CD14-positive monocyte (primary cell): ENCODE data around the gene STX8. TPM values are rescaled to one million over a fixed set of nuclear protein-coding genes. Genes with fewer than 3 reads are reported as not detected.
"Not testable (repeated sequence)": the region's sequence is repeated elsewhere in the genome, so short reads cannot be mapped to it uniquely, and the experiment has no call there.

Experiments used
- DNase-seq, 3 donors: peaks; one replicate each; pipeline ENCODE4 v3.0.0-alpha.2; 2011 to 2022
- H2AFZ ChIP-seq: 2 replicates; pipeline ENCODE4 v1.6.0; 2012; ENCODE audit warnings: mild to moderate bottlenecking, low read depth, low read length, inconsistent platforms; ENCODE audit not compliant: insufficient read depth, poor library complexity, severe bottlenecking
- H3K27ac ChIP-seq, 2 donors: 1 replicate in 1 of 2; 2 replicates in 1 of 2; pipeline ENCODE4 v1.5.1; 2012 to 2013; ENCODE audit warnings: low read length in 2 of 2, control low read depth in 1 of 2, inconsistent platforms in 1 of 2, low read depth in 1 of 2, mild to moderate bottlenecking in 1 of 2
- H3K27me3 ChIP-seq, 2 donors: one replicate each; pipeline versions ENCODE4 v1.6.0 to v1.6.1; 2011 to 2013; ENCODE audit warnings: low read length in 2 of 2; ENCODE audit not compliant: control insufficient read depth in 2 of 2, insufficient read depth in 2 of 2
- H3K36me3 ChIP-seq, 2 donors: replicated peaks in 1 of 2; 1 replicate in 1 of 2; 2 replicates in 1 of 2; pipeline versions ENCODE4 v1.5.1 to v1.6.1; 2012 to 2013; ENCODE audit warnings: low read length in 2 of 2, control low read depth in 1 of 2, inconsistent platforms in 1 of 2, mild to moderate bottlenecking in 1 of 2; ENCODE audit not compliant: insufficient read depth in 2 of 2, control insufficient read depth in 1 of 2
- H3K4me1 ChIP-seq, 2 donors: 1 replicate in 1 of 2; 2 replicates in 1 of 2; pipeline versions ENCODE4 v1.5.1 to v1.6.1; 2012 to 2013; ENCODE audit warnings: low read length in 2 of 2, control low read depth in 1 of 2, inconsistent platforms in 1 of 2, mild to moderate bottlenecking in 1 of 2, moderate library complexity in 1 of 2; ENCODE audit not compliant: insufficient read depth in 2 of 2, control insufficient read depth in 1 of 2
- H3K4me2 ChIP-seq: replicated peaks from 2 replicates; pipeline ENCODE3; 2012; ENCODE audit warnings: low read length, moderate library complexity, mild to moderate bottlenecking; ENCODE audit not compliant: poor library complexity, severe bottlenecking; ENCODE audit errors: extremely low read depth
- H3K4me3 ChIP-seq, 3 experiments: fragments of 200-600 bp in 1 of 3; sonication (generic) in 1 of 3; replicated peaks in 1 of 3; 1 replicate in 2 of 3; 2 replicates in 1 of 3; pipeline ENCODE4 v1.5.1; 2011 to 2013; ENCODE audit warnings: low read length in 3 of 3, mild to moderate bottlenecking in 3 of 3, control low read depth in 2 of 3, low read depth in 2 of 3, inconsistent platforms in 1 of 3, moderate library complexity in 1 of 3
- H3K79me2 ChIP-seq: 2 replicates; pipeline ENCODE4 v1.6.0; 2012; ENCODE audit warnings: mild to moderate bottlenecking, control low read depth, inconsistent platforms, low read length, moderate library complexity; ENCODE audit not compliant: insufficient read depth
- H3K9ac ChIP-seq: 2 replicates; pipeline ENCODE4 v1.6.0; 2017; ENCODE audit warnings: low read length, mild to moderate bottlenecking; ENCODE audit not compliant: insufficient read depth, poor library complexity, severe bottlenecking
- H3K9me3 ChIP-seq, 2 donors: replicated peaks in 1 of 2; 1 replicate in 1 of 2; 2 replicates in 1 of 2; pipeline versions ENCODE4 v1.5.1 to v1.6.1; 2012 to 2013; ENCODE audit warnings: low read length in 2 of 2, control low read depth in 1 of 2; ENCODE audit not compliant: control insufficient read depth in 1 of 2, insufficient read depth in 1 of 2
- H4K20me1 ChIP-seq: 2 replicates; pipeline ENCODE4 v1.6.0; 2012; ENCODE audit warnings: mild to moderate bottlenecking, low read length, control low read depth, moderate library complexity; ENCODE audit not compliant: insufficient read depth
- H3K27ac Mint-ChIP-seq, 7 donors: one replicate each; pipeline ENCODE4 v1.8.0; 2020; ENCODE audit warnings: mild to moderate bottlenecking in 7 of 7, mixed read lengths in 7 of 7, moderate library complexity in 6 of 7, inconsistent platforms in 2 of 7
- H3K27me3 Mint-ChIP-seq, 3 donors: one replicate each; pipeline ENCODE4 v1.8.0; 2021 to 2022; ENCODE audit warnings: low read depth in 3 of 3, mild to moderate bottlenecking in 3 of 3, mixed read lengths in 3 of 3, moderate library complexity in 3 of 3, inconsistent platforms in 1 of 3
- H3K36me3 Mint-ChIP-seq, 2 donors: one replicate each; pipeline ENCODE4 v1.8.0; 2020; ENCODE audit warnings: mixed read lengths in 2 of 2, inconsistent platforms in 1 of 2, mild to moderate bottlenecking in 1 of 2
- H3K4me1 Mint-ChIP-seq: one replicate; pipeline ENCODE4 v1.8.0; 2020; ENCODE audit warnings: mild to moderate bottlenecking, mixed read lengths
- H3K4me3 Mint-ChIP-seq, 2 donors: one replicate each; pipeline ENCODE4 v1.8.0; 2020; ENCODE audit warnings: mild to moderate bottlenecking in 2 of 2, mixed read lengths in 2 of 2, moderate library complexity in 1 of 2
- H3K9me3 Mint-ChIP-seq, 7 donors: one replicate each; pipeline ENCODE4 v1.8.0; 2020 to 2022; ENCODE audit warnings: mixed read lengths in 7 of 7, mild to moderate bottlenecking in 6 of 7, moderate library complexity in 6 of 7, inconsistent platforms in 2 of 7
- WGBS: methylation state at CpG from one replicate; pipeline ENCODE4 v1.1.5; 2013; ENCODE audit warnings: missing lambda C conversion rate; ENCODE audit not compliant: insufficient coverage; 5-methylcytosine and 5-hydroxymethylcytosine counted together
- intact Hi-C, 2 donors: fragments of 100-400 bp; cut with micrococcal nuclease; formaldehyde crosslinking; loops; one replicate each; pipeline versions ENCODE4 v1.15.0 to v1.15.1; 2023
- polyA plus RNA-seq, 3 donors: library from polyadenylated mRNA; depleted of rRNA in 1 of 3; unstranded in 2 of 3; stranded (reverse) in 1 of 3; fragments of 300-500 nt in 2 of 3; fragments of >200 nt in 1 of 3; fragmentation: Illumina TruSeq in 2 of 3; gene quantifications; 1 replicate in 2 of 3; 2 replicates in 1 of 3; pipeline ENCODE4 v1.2.3, GENCODE V29; 2012 to 2021
- TF ChIP-seq, protein P1 (sequence below): fragments of 200-600 bp; IDR thresholded peaks from one replicate; pipeline ENCODE4 v1.8.0; 2022; ENCODE audit warnings: antibody characterized with exemption, mild to moderate bottlenecking

The STX8 gene
- polyA plus RNA-seq, 3 donors, result 44.4 to 170 (median 142) TPM

DNA sequence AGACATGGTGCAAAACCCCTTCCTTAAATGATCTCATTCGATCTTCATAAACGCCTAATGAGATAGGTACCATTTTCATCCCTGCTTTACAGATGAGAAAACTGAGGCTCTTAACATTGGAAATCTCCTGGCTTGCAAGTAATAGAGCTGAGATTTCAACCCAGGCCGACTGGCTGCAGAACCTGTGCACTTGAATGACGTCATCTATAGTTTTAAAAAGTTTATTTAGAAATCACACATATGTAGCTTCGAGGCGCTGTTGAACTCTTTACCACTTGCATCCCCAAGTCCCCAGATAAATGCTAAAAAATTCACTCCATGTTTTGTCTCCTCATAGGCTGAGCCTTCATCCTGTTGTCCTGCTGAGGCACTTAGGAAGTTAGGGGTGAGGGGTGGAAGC is 30.8 kb upstream of the STX8 start:
- H3K27ac Mint-ChIP-seq, result no peak overlapping the region
- TF ChIP-seq, protein P1, sequence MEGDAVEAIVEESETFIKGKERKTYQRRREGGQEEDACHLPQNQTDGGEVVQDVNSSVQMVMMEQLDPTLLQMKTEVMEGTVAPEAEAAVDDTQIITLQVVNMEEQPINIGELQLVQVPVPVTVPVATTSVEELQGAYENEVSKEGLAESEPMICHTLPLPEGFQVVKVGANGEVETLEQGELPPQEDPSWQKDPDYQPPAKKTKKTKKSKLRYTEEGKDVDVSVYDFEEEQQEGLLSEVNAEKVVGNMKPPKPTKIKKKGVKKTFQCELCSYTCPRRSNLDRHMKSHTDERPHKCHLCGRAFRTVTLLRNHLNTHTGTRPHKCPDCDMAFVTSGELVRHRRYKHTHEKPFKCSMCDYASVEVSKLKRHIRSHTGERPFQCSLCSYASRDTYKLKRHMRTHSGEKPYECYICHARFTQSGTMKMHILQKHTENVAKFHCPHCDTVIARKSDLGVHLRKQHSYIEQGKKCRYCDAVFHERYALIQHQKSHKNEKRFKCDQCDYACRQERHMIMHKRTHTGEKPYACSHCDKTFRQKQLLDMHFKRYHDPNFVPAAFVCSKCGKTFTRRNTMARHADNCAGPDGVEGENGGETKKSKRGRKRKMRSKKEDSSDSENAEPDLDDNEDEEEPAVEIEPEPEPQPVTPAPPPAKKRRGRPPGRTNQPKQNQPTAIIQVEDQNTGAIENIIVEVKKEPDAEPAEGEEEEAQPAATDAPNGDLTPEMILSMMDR, result no peak
- intact Hi-C loops, result no loop called here
- no peak for DNase-seq
- Histone ChIP-seq H3K9ac (no peak overlapping the region), H3K27ac (no peak overlapping the region), H2AFZ (no peak overlapping the region), H3K27me3 (no peaks in the 10 kb centered on the region), H3K9me3 (no peaks in the 10 kb centered on the region), H3K4me1 (no peaks in the 10 kb centered on the region), H3K4me2 (no peak overlapping the region), H3K4me3 (no peak overlapping the region), H3K79me2 (no peaks in the 10 kb centered on the region), H4K20me1 (no peaks in the 10 kb centered on the region), H3K36me3 (no peaks in the 10 kb centered on the region)
- H3K4me1 Mint-ChIP-seq, result no peaks in the 10 kb centered on the region
- peaks cover 7 to 9% (median 7%) of the 10 kb centered on the region in 3 donors for H3K27me3 Mint-ChIP-seq
- H3K9me3 Mint-ChIP-seq, result peaks cover 0 to 6% (median 0%) of the 10 kb centered on the region in 7 donors
- H3K4me3 Mint-ChIP-seq, result no peak overlapping the region
- no peaks in the 10 kb centered on the region for H3K36me3 Mint-ChIP-seq
- WGBS, result no CpG with 5 or more reads among the region's 6 CpGs

DNA sequence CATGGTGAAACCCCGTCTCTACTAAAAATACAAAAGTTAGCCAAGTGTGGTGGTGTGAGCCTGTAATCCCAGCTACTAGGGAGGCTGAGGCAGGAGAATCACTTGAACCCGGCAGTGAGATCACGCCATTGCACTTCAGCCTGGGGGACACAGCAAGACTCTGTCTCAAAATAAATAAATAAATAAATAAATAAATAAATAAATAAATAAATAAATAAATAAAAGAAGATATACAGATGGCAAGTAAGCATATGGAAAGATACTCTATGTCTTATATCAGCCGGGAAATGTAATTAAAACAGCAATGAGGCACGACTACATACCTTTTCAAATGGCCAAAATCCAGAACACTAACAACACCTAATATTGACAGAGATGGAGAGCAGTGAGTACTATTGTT is 29.0 kb upstream of the STX8 start:
- H3K4me3 ChIP-seq, H3K79me2 ChIP-seq, H3K27me3 ChIP-seq, H3K36me3 Mint-ChIP-seq, H3K4me2 ChIP-seq, H3K27ac ChIP-seq, H3K4me3 Mint-ChIP-seq, intact Hi-C loops, H3K4me1 Mint-ChIP-seq, H4K20me1 ChIP-seq, H3K9me3 ChIP-seq, H3K27ac Mint-ChIP-seq, DNase-seq, H2AFZ ChIP-seq, H3K9me3 Mint-ChIP-seq, H3K4me1 ChIP-seq, H3K36me3 ChIP-seq, H3K9ac ChIP-seq: not testable (repeated sequence)
- peaks cover 7 to 11% (median 8%) of the 10 kb centered on the region in 3 donors for H3K27me3 Mint-ChIP-seq
- no CpG with 5 or more reads among the region's 5 CpGs for WGBS
